ENCODE results near the gene AKR7A2.

DNA sequence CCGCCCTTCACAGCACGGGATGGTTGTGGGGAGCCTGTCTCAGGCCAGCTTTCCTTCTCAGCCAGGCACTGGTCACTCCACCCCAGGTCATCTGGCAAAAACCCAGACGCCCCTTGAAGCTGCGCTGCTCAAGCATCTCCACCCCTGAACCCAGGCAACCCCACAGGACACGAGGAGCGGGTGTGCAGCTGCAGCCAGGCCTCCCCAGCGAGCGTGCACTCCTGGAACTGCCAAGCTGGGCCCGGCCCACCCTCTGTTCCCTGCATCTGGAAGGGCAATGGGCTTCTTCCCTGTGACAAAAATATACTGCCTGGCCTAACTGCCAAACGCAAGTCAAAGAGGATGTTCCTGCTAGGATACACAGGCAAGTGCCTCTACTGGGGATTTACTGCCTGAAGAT, 39.9 kb upstream of the AKR7A2 start:
- TF ChIP-seq, protein P1, sequence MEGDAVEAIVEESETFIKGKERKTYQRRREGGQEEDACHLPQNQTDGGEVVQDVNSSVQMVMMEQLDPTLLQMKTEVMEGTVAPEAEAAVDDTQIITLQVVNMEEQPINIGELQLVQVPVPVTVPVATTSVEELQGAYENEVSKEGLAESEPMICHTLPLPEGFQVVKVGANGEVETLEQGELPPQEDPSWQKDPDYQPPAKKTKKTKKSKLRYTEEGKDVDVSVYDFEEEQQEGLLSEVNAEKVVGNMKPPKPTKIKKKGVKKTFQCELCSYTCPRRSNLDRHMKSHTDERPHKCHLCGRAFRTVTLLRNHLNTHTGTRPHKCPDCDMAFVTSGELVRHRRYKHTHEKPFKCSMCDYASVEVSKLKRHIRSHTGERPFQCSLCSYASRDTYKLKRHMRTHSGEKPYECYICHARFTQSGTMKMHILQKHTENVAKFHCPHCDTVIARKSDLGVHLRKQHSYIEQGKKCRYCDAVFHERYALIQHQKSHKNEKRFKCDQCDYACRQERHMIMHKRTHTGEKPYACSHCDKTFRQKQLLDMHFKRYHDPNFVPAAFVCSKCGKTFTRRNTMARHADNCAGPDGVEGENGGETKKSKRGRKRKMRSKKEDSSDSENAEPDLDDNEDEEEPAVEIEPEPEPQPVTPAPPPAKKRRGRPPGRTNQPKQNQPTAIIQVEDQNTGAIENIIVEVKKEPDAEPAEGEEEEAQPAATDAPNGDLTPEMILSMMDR (IDR thresholded peaks at IDR 0.05) = no peak
- TF ChIP-seq POLR2A (IDR thresholded peaks at IDR 0.05) = no peak

Data from vagina (tissue), 2 donors.